NOMO-1 treated with dmso at 0.1 percent for 144 hours (cell line): Measurements from ENCODE around the gene HOXB6.

ENCODE experiments used
- DNase-seq: peaks from one replicate; lab custom pipeline; 2025; ENCODE audit not compliant: unreplicated experiment; lab: John Stamatoyannopoulos, UW

HOXB6 gene

GRCh38 chr17:48568499-48569239 is 36.1 kb downstream of the HOXB6 start:
- DNase-seq = no peak

- no peak for DNase-seq
Measured at GRCh38 chr17:48567646-48568354, 37.0 kb downstream of the HOXB6 start.

GRCh38 chr17:48567209-48567608 is 37.6 kb downstream of the HOXB6 start:
- DNase-seq = no peak

GRCh38 chr17:48566717-48567116 is 38.1 kb downstream of the HOXB6 start:
- no peak for DNase-seq

GRCh38 chr17:48565925-48566710 is 38.7 kb downstream of the HOXB6 start:
- no peak for DNase-seq

GRCh38 chr17:48565022-48565554 is 39.7 kb downstream of the HOXB6 start:
- DNase-seq = no peak

- no peak for DNase-seq
Measured at GRCh38 chr17:48564188-48565021, 40.4 kb downstream of the HOXB6 start.

- DNase-seq = no peak
Measured at GRCh38 chr17:48563867-48564187, 41.0 kb downstream of the HOXB6 start.

- DNase-seq = no peak
Measured at GRCh38 chr17:48563385-48563838, 41.4 kb downstream of the HOXB6 start.

- no peak for DNase-seq
Measured at GRCh38 chr17:48562934-48563333, 41.9 kb downstream of the HOXB6 start.

- DNase-seq = no peak
Measured at GRCh38 chr17:48561884-48562810, 42.6 kb downstream of the HOXB6 start.

GRCh38 chr17:48559840-48560817 is 44.7 kb downstream of the HOXB6 start:
- no peak for DNase-seq

GRCh38 chr17:48559122-48559839 is 45.5 kb downstream of the HOXB6 start:
- DNase-seq = no peak

- DNase-seq = no peak
Measured at GRCh38 chr17:48558831-48559121, 46.0 kb downstream of the HOXB6 start.

- DNase-seq = no peak
Measured at GRCh38 chr17:48558057-48558830, 46.5 kb downstream of the HOXB6 start.

- DNase-seq = no peak
Measured at GRCh38 chr17:48556576-48557401, 48.0 kb downstream of the HOXB6 start.

GRCh38 chr17:48556229-48556575 is 48.6 kb downstream of the HOXB6 start:
- no peak for DNase-seq
